ENCODE data around the gene FAM186B.

DNA sequence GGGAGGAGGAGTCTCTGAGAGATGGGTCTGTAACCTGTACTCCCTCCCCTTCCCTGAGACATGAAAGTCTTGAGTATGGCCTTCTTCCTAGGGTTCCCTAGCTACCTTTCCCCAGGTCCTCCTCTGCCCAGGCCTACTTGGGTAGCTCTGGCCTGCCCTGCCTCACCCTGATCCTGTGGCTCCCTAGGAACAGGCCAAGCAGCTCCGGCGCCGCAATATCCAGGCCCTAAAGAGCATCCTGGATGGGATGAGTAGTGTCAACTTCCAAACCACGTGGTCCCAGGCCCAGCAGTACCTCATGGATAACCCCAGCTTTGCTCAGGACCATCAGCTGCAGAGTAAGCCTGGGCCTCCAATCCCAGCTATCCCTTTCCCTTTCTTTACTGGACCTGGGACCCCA lies 30.2 kb upstream of the FAM186B start:
- TF ChIP-seq, protein P1, sequence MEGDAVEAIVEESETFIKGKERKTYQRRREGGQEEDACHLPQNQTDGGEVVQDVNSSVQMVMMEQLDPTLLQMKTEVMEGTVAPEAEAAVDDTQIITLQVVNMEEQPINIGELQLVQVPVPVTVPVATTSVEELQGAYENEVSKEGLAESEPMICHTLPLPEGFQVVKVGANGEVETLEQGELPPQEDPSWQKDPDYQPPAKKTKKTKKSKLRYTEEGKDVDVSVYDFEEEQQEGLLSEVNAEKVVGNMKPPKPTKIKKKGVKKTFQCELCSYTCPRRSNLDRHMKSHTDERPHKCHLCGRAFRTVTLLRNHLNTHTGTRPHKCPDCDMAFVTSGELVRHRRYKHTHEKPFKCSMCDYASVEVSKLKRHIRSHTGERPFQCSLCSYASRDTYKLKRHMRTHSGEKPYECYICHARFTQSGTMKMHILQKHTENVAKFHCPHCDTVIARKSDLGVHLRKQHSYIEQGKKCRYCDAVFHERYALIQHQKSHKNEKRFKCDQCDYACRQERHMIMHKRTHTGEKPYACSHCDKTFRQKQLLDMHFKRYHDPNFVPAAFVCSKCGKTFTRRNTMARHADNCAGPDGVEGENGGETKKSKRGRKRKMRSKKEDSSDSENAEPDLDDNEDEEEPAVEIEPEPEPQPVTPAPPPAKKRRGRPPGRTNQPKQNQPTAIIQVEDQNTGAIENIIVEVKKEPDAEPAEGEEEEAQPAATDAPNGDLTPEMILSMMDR (IDR thresholded peaks at IDR 0.05; ENCODE audit: insufficient read depth, low read depth, low read length), result no peak
- TF ChIP-seq EZH2 (IDR thresholded peaks at IDR 0.05; ENCODE audit: insufficient read depth, low read length), result no peak
